ENCODE results near the gene SRPRB. TPM values are rescaled to one million over a fixed set of nuclear protein-coding genes. Genes with fewer than 3 reads are reported as not detected.
"Not testable (repeated sequence)": the region's sequence is repeated elsewhere in the genome, so short reads cannot be mapped to it uniquely, and the experiment has no call there.

Gene SRPRB
- total RNA-seq, 1 donor from 2014 or later, result 33.2 TPM

DNA sequence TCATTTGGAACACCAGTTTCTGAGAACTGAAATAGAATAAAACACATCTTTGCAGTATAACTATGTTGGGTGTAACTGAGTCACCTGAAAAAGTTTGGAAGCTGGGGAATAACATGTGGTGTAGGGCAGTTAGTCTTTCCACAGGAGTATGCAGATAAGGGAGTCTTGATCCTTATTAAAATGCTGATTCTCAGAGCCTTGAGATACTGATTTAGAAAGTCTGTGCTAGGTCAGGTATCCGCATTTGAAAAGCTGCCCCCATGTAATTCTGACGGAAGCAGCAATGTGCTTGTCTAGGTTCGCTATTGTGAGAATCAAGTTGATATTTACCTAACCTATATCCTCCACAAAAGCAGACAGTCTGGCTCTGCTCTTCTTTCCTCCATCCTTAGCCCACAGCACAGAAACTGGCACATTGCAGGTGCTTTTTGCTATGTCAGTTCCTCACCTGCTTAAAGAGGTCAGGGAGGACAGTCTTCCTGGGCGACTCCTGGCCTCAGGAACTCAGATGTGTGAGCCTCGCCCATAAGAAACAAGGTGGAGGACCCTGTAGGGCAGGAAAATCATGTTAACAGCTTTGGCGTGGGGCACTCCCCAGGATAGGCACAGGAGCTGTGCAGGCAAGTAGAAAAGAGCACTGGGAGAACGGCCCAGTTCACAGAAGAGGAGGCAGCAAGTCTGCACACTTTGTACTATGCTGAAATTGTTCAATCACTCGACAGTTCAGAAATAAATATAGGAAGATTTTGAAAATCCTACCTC lies 27.6 kb upstream of the SRPRB start:
- no peak for DNase-seq

DNA sequence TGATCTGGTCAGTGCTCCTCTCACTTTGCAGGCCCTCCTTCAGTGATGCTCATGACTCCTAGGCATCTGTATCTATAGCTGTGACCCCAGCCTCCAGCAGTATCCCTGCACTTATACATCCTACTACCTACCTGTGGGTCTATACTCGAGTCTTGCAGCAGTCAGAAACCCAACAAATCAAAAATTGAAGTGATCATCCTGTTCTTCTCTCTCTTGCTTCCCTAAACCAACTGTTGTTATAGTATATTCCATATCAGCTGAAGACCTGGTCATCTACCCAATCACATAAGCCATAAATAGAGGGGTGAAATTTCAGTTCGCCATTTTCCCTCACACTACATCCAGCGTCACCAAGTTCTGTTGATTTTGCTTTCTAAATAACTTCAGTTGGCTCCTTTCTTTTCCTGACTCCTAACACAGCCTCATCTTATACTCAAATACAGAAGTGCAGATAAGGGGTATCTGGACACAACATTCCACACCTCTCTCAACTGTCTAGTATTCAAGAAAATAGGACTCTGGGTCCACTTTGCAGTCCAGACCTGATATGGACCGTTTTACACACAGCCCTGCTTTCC lies 25.9 kb upstream of the SRPRB start:
- no peak for DNase-seq

DNA sequence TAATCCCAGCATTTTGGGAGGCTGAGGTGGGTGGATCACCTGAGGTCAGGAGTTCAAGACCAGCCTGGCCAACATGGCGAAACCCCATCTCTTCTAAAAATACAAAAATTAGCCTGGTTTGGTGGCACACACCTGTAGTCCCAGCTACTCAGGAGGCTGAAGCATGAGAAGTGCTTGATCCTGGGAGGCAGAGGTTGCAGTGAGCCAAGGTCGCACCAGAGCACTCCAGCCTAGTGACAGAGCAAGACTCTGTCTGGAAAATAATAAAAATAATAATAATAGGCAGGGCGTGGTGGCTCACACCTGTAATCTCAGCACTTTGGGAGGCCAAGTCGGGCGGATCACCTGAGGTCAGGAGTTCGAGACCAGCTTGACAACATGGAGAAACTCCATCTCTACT lies 24.9 kb upstream of the SRPRB start:
- DNase-seq, result not testable (repeated sequence)

DNA sequence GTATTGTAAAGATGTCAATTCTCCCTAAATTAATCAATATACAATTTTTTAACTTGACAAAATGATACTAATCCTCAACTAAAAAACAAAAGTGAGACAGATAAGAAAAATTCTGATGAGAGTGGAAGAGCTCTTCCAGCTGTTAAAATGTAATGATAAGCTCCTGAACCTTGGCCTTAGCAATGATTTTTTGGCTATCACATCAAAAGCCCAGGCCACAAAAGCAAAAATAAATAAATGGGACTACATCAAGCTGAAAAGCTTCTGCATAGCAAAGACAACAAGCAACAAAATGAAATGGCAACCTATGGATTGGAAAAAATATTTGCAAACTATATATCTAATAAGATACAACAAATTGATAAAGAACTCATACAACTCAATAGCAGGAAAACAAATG lies 24.0 kb upstream of the SRPRB start:
- DNase-seq, result no peak

DNA sequence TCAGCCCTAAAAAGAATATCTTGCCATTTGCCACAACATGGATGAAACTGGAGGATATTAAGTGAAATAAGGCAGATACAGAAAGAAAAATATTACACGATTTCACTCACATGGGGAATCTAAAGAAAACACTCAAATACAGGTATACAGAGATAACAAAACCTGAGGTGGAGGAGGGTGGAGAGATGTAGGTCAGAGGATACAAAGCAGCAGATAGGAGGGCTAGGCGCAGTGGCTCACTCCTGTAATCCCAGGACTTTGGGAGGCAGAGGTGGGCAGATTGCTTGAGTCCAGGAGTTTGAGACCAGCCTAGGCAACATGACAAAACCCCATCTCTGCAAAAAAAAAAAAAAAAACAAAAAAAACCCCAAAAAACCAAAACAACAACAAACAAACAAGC lies 23.2 kb upstream of the SRPRB start:
- no peak for DNase-seq

DNA sequence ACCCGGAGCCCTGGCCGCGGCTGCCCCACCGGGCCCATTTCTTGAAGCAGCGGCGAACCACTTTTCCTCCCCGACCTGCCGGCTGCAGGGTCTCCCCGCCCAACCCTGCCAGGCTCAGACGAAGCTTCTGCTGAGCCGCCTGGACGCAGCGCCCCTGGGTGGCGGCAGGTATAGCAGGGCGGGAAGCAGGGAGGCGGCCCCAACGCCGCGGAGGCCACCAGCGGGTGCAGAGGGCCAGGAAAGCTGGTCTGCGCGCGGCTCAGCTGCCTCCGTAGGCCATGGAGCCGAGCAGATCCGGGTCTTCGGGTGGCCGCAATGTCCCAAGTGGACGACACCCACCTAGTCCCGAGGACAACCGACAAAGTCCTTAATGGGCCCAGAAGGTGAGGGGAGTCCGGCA lies 21.9 kb upstream of the SRPRB start:
- DNase-seq, result no peak

DNA sequence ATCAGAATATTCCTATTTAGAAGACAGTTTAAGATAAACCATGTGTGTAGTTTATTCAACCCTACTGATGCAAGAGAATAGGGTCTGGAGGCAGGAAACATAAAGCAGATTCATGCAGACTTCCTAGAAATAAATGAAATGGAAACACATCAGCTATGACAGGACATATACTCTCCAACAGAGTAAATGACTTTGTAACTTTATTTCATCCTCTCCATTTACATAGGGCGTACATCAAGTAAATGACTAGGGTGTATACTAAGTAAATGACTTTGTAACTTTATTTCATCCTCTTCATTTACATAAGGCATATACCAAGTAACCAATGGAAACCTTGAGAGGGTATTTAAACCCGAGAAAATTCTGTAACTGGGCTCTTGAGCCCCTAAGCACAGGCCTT lies 17.6 kb upstream of the SRPRB start:
- DNase-seq, result no peak

DNA sequence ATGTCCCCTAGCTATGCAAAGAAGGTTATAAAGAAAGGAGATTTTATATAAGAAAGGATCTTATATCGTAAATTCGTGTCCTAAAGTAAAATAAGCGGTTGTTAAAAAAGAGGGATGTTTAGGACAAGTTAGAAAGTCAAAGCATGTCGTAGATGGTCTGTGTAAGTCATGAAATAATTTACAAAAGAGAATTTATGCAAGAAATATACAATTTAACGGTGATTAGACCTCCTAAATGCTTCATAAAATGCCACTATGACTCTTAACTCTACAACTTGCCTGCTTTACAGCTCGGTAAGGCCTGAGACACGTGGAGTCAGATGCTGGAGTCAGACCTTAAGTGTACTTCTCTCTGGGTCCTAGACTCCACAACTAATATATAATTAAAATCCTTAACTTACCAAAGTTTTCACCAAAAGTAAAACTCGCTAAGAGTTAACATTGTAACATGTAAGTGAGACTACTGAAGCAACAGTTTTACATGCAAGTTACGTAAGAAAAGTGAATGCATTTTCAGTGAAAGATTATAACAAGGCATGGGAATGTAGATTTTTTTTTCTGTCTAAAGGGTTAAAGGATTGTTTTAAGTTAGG lies 13.3 kb upstream of the SRPRB start:
- no peak for DNase-seq

DNA sequence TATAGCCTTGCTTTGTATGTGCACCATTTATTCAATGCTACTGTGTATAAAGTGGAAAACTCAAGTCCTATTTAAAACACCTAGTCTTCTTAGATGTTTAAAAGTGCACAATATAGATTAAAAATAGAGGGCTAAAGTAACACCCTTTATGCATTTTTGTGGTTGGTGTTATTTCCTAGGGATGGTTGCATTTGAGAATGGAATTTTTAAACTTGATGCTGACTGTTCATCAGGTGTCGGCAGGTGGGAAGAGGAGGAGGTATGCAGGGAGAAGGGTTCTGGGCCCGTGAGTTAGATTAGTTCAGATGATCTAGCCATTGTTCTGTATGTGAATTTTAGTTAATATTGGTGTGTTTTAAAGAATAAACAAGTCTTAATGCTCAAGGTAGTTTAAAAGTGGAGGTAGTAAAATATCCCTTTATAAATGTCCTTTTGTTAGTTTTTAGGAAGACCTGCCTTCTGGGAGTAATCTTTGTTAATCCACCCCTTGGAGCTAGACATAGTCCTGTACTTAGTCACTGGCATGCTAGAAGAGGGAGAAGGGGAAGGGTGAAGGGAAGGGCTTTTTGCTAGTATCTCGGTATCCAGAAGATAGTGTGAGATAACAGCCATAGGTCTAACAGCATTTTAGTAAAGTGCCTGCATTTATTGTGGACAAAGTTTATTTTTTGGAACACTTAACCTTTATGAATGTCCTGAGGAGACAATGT lies 8.1 kb upstream of the SRPRB start:
- no peak for DNase-seq

DNA sequence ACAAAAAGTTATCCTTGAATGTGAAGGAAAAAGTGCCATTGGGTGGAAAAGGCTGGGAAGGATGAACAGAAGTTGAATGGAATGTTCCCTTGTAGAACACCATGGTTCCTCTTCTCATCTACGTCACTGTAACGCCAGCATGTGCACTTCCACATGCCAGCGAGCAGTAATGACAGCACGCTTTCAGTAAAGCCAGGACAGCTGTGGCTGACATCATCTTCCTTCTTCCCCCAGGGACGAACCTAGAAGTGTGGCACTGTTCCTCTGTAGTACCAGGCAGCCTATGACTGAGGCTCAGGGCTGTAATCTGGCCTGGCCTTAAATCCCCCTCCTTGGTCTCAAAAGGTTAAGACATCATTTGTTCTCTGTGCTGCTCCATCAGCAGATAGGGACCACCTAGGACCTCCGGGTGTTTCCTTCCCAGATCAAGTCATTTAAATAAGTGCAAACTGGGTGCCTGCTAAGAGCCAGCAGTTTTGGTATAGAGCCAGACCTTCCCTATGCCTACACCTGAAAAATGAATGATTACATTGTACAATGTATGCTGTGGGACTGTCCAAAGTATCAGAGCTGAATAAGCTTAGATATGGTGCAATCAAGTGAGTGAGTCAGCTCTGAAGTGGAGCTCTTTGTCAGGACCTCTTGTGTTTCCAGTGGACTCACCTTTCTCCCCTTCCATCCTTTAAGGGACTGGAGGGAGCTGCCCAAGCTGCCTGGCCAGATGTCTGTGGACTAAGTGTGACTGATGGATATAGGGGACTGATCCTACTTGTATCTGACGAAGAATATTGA lies 5.6 kb upstream of the SRPRB start:
- peak; percentile 9 for DNase-seq

DNA sequence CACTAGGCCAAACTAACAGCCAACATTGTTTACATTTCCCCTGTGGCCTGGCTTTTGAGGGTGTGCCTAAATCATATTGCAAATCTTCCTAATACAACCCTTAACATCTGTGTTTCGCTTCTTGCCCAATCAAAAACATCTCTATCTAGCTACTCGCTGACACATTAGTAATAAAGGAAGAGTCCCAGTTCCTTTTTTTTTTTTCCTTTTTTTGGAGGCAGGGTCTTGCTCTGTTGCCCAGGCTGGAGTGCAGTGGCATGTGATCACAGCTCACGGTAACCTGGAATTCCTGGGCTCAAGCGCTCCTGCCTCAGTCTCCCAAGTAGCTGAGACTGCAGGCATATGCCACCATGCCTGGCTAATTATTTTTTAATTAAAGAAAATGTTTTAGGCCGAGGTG lies 2.1 kb upstream of the SRPRB start:
- DNase-seq, result no peak

DNA sequence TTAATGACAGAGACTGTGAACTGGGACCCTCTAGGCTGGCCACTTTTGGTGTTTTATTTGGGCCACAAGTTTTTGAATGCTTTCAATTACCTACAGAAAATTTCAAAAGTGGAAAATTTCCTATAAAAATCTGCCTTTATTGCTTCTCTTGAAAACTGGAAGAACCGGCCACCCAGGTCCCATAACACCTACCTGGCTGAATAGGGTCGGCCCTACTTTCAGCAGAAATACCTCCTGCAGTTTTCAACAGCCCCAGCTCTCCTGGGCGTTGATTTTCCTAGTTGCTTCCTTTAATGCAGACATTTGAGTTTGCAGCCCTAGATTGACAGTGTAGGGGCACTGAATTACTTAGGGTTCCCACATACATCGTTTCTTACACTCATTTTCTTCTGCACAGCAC lies 719 bp upstream of the SRPRB start:
- no peak for DNase-seq

DNA sequence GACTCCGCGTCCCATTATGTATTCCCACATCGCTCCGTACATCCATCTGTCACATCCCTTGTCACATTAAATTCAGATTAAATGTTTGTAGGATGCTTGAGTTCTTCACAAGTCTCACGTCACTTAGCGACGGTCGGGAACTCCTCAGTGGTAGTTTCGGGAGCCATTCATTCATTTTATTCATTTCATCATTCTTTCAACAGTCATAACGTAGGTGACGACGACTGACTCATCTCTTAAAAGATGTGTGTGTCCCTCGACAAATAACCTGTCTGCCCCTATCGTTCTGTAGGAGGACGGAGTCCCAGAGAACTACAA lies 272 bp upstream of the SRPRB start:
- no peak for DNase-seq

DNA sequence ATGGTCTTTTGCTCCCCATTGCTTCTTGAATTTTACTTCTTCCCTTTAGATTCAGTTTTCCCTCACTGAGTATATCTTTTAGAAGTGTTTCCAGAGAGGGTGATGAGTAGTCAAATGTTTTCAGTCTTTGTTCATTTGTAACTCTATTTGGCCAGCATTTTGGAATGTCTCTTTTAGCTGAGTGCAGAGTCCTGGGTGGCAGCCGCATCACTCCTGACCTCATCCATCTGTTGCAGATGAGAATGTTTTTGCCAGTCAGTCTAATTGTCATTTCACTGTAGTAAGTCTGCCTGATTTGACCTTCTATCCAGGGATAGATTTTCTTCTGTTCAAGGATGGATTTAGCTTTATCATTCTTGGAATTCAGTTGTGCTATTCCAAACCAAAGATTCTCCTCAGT lies 7.3 kb downstream of the SRPRB start:
- no peak for DNase-seq

DNA sequence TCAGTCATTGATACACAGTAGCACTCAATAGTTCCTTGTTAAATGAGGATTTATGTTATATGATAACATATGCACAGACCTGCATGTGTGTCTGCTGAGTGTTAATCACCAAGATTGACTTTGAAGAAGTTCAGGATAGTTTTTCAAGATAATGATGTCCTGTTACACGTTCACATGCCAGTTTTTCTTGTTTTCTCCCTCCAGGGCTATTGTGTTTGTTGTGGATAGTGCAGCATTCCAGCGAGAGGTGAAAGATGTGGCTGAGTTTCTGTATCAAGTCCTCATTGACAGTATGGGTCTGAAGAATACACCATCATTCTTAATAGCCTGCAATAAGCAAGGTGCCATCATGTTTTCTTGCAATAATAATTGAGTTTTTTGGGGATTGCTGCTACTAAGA lies 9.8 kb downstream of the SRPRB start:
- DNase-seq, result no peak

DNA sequence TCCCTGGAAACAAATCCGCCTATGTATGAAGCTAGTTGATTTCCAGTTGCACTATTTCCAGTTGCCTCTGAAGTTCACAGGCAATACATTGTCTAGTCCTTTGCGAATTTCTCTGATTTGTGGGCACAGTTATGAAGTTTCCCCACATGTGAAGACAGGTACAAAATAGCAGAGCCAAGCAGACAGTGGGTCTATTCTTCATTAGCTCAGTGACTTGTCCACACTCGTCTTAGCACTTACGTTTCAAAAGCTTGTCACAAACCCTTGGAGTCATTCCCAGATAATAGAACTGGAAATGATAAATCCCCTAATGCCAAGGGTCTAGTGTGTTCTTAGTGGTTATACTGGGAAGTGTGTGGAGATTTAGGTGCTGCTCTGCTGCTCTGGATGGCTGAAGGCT lies 14.5 kb downstream of the SRPRB start:
- DNase-seq, result no peak

DNA sequence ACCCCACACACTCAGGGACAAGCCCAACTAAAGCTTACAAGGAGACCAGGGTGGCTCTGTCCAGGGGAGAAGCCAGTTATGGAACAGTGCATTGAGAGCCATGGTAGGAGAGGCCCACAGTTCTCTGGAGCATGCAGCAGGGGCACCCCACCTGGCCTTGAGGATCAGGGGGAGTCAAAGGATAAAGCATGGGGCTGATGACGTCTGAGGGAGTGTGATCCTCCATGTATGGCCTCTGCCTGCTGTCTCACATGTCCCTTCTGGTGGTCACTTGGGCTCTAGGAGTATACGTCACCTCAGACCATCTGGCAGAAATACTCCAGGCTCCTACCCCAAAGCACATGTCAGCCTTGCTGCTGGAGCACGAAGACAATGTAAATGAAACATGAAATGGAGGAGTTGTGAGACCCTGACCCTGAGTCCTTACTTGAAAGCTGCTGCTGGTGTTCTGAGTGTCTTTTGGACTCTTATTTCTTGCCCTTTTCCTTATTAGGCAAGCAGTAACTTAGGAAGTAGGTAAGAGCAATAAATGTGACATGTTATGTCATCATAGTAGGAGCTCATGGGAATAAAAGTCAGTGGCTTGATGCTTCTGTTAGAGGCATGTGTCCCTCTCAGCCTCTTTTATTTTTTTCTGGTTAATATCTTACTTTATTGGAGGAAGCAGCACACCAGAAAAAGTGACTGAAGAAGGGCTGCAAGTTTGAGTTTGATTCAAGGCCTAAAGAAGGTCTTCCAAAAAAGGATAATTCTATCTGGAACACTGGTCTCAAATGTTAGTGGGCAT lies 15.5 kb downstream of the SRPRB start:
- DNase-seq, result no peak

DNA sequence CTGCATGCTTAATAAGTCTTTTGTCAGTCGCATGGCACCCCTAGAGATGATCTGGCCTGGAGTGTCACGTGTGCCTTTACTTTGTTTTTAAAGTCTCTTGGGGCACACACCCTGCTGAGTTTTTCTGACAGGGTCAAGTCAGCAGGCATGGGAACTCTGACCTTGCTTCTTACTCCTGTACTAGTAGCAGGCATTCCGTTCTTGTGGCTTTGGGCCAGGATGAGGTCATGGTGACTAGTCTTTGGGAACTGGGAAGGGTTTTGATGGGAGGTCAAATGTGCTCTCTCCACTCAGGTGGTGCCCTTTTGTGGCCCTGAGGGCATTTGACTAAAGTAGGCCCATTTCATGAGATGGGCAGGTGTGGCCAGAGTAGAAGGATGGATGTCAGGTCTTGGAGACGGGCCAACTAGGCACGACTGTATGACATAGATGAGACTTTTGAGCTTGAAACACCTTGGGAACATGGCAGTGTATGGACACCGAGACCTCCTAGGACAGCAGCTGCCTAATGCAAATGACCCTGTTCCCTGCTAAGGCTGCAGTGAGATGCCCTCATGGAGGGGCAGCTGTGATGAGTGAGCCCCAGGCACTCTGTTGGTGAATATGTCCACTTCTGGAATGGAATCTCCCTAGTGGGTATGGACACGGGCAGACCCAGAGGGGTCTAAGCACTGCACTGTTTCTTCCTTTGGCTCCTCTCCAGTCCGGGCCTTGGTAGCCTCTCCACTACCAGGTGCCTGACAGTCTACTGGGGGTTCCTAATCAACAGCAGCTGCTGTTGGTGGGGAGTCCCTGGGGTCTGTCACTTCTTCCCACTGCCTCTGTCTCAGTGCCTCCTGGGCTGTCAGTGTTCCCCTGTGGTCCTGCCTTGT lies 16.4 kb downstream of the SRPRB start:
- no peak for DNase-seq

DNA sequence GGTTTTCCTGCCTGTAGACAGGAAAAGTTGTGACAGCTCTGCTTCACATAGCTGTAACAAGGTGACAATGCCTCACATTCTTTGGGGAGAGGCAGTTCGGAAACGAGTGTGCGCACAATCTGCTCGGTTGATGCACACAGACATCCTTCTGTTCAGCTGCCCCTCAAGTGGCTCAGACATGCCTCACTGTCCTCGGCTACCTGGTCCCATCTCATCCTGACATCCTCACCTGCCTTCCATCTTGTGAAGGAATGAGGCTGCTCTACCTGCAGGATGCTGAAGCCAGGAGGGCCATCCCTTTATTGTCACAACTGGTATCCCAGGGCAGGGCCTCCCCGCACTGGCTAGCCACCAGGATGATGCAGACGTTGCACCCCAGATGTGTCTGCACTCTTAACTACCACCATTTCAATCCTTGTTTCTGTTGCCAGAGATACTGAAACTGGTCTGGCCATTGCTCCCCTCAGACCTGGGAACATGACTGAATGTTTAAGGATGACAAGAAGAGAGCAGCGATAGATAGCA lies 19.4 kb downstream of the SRPRB start:
- DNase-seq, result no peak

DNA sequence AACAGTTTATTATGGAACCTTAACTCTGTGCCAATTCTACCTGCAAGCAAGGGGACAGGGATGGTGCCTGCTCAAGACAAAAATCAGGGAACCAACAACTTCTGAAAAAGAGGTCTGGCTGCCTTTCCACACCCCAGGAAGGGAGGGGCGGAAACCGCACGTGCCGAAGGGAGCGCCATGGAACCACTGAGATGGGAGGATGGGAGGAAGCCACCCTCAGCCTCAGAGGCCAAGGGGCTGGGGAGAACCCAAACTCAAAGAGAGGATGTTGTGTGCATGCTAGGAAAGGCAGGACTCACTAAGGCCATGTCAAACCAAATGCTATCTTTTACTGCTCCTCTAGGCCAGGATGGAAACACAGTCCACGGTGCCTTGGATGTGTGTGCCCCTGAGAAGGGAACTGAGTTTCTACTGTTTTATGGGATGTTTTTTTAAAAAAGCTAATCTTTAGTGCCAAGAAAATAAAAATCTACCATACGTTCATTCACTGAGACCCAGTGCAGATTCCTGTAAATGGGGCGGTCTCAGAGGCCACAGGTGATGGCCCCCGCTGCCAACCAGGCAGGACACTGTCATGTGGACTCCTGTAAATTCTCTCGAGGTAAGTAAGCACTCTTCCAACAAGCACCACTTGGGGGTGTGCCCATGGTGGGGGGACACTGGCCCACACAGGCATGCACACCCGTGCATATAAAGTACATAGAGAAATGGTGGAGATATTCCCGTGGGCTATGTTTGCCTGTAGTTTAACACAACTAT lies 20.5 kb downstream of the SRPRB start:
- no peak for DNase-seq

Measured in skin of body (tissue), 2 donors.